Chondrocyte (in vitro differentiated cells): Measurements from ENCODE around the gene CPA5. TPM values are rescaled to one million over a fixed set of nuclear protein-coding genes. Genes with fewer than 3 reads are reported as not detected.
"Not testable (repeated sequence)": the region's sequence is repeated elsewhere in the genome, so short reads cannot be mapped to it uniquely, and the experiment has no call there.

Source experiments
- DNase-seq: peaks from one replicate; pipeline ENCODE4 v3.0.0; 2021; ENCODE audit warnings: mixed read lengths, low spot score
- H3K27ac Mint-ChIP-seq: one replicate; pipeline ENCODE4 v1.8.0; 2021; ENCODE audit warnings: mild to moderate bottlenecking, moderate library complexity, mixed read lengths; ENCODE audit not compliant: unreplicated experiment
- H3K27me3 Mint-ChIP-seq: 2 replicates; pipeline ENCODE4 v1.8.0; 2021; ENCODE audit warnings: low read depth, mixed read lengths
- H3K36me3 Mint-ChIP-seq: 2 replicates; pipeline ENCODE4 v1.8.0; 2021; ENCODE audit warnings: low read depth, mixed read lengths
- H3K4me1 Mint-ChIP-seq: 2 replicates; pipeline ENCODE4 v1.8.0; 2021; ENCODE audit warnings: low read depth, mild to moderate bottlenecking, mixed read lengths
- H3K4me3 Mint-ChIP-seq: one replicate; pipeline ENCODE4 v1.8.0; 2021; ENCODE audit warnings: mild to moderate bottlenecking, moderate library complexity, mixed read lengths; ENCODE audit not compliant: unreplicated experiment
- H3K9me3 Mint-ChIP-seq: 2 replicates; pipeline ENCODE4 v1.8.0; 2021; ENCODE audit warnings: low read depth, mixed read lengths
- total RNA-seq: library from RNA; stranded (reverse); gene quantifications from 3 replicates; pipeline ENCODE4 v1.2.1, GENCODE V29; 2021
- TF ChIP-seq, protein P1 (sequence below): fragments of 200-600 bp; sonication (generic); IDR thresholded peaks from 2 replicates; pipeline ENCODE4 v1.5.0; 2021; ENCODE audit warnings: antibody characterized with exemption, mild to moderate bottlenecking, moderate library complexity

The CPA5 gene
- total RNA-seq, 1 donor from 2014 or later = not detected

GRCh38 chr7:130319541-130319940 lies 25.1 kb upstream of the CPA5 start:
- H3K4me1 Mint-ChIP-seq = no peaks in the 10 kb centered on the region
- no peak for DNase-seq
- no peak overlapping the region for H3K27ac Mint-ChIP-seq
- H3K27me3 Mint-ChIP-seq = no peaks in the 10 kb centered on the region
- TF ChIP-seq, protein P1, sequence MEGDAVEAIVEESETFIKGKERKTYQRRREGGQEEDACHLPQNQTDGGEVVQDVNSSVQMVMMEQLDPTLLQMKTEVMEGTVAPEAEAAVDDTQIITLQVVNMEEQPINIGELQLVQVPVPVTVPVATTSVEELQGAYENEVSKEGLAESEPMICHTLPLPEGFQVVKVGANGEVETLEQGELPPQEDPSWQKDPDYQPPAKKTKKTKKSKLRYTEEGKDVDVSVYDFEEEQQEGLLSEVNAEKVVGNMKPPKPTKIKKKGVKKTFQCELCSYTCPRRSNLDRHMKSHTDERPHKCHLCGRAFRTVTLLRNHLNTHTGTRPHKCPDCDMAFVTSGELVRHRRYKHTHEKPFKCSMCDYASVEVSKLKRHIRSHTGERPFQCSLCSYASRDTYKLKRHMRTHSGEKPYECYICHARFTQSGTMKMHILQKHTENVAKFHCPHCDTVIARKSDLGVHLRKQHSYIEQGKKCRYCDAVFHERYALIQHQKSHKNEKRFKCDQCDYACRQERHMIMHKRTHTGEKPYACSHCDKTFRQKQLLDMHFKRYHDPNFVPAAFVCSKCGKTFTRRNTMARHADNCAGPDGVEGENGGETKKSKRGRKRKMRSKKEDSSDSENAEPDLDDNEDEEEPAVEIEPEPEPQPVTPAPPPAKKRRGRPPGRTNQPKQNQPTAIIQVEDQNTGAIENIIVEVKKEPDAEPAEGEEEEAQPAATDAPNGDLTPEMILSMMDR = no peak
- H3K36me3 Mint-ChIP-seq = no peaks in the 10 kb centered on the region
- H3K4me3 Mint-ChIP-seq = no peak overlapping the region
- H3K9me3 Mint-ChIP-seq = no peaks in the 10 kb centered on the region

DNA sequence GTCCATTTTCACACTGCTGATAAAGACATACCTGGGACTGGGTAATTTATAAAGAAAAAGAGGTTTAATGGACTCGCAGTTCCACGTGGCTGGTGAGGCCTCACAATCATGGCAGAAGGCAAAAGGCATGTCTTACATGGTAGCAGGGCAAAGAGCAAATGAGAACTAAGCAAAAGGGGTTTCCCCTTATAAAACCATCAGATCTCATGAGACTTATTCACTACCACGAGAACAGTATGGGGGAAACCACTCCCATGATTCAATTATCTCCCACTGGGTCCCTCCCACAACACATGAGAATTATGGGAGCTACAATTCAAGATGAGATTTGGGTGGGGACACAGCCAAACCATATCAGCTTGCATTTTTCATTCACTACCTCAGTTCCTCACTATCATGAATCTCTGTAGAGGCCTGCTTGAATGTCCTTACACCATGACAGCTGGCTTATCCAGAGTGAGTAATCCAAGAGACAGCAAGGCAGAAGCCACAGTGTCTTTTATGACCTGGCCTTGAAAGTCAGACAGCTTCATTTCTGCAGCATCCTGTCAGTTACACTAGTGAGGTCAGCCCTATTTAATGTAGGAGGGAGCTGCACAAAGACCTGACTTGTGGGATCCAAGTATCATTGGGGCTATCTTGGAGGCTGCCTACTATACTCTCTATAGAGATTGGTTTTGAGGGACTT lies 22.9 kb upstream of the CPA5 start:
- H3K4me1 Mint-ChIP-seq, H3K27ac Mint-ChIP-seq, H3K4me3 Mint-ChIP-seq, H3K27me3 Mint-ChIP-seq, H3K36me3 Mint-ChIP-seq, DNase-seq, H3K9me3 Mint-ChIP-seq: not testable (repeated sequence)

DNA sequence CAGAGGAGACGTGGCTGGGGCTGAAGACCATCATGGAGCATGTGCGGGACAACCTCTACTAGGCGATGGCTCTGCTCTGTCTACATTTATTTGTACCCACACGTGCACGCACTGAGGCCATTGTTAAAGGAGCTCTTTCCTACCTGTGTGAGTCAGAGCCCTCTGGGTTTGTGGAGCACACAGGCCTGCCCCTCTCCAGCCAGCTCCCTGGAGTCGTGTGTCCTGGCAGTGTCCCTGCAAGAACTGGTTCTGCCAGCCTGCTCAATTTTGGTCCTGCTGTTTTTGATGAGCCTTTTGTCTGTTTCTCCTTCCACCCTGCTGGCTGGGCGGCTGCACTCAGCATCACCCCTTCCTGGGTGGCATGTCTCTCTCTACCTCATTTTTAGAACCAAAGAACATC lies 22.0 kb upstream of the CPA5 start:
- Mint-ChIP-seq H3K9me3 (no peaks in the 10 kb centered on the region), H3K4me3 (no peak overlapping the region), H3K36me3 (peaks cover 1% of the 10 kb centered on the region), H3K27me3 (no peaks in the 10 kb centered on the region), H3K4me1 (no peaks in the 10 kb centered on the region), H3K27ac (no peak overlapping the region)
- TF ChIP-seq, protein P1 = no peak
- no peak for DNase-seq

GRCh38 chr7:130324306-130324943 lies 20.2 kb upstream of the CPA5 start:
- no peaks in the 10 kb centered on the region for H3K27me3 Mint-ChIP-seq
- H3K27ac Mint-ChIP-seq = no peak overlapping the region
- TF ChIP-seq, protein P1 = no peak
- no peak overlapping the region for H3K4me3 Mint-ChIP-seq
- DNase-seq = no peak
- peaks cover 1% of the 10 kb centered on the region for H3K36me3 Mint-ChIP-seq
- H3K4me1 Mint-ChIP-seq = no peaks in the 10 kb centered on the region
- no peaks in the 10 kb centered on the region for H3K9me3 Mint-ChIP-seq

DNA sequence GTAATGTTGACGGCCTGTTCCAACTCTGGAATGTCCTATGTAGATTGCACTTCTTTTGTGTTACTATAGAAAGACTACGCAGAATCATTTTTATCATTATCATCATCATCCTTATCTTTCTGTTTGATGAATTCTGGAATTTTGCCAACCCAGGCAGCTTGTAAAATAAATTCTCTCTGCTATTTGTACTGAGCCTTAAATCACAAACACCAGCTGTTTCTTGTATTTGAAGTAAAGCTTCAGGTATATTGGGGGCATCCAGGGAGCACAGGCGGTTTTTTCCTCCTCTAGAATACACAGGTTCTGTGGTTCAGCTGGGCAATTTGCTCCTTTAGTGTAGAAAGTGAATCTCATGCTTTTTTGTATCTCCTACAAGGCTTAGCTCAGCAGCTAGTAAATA lies 14.9 kb upstream of the CPA5 start:
- TF ChIP-seq, protein P1 = no peak
- peaks cover 1% of the 10 kb centered on the region for H3K36me3 Mint-ChIP-seq
- no peak for DNase-seq
- no peaks in the 10 kb centered on the region for H3K9me3 Mint-ChIP-seq
- no peak overlapping the region for H3K27ac Mint-ChIP-seq
- no peaks in the 10 kb centered on the region for H3K27me3 Mint-ChIP-seq
- H3K4me3 Mint-ChIP-seq = no peak overlapping the region
- H3K4me1 Mint-ChIP-seq = peaks cover 6% of the 10 kb centered on the region
